ENCODE data around the gene TIMM13.
A peak's percentile ranks its signal among the peaks of the same experiment; 100 is the strongest.
"Not testable (repeated sequence)": the region's sequence is repeated elsewhere in the genome, so short reads cannot be mapped to it uniquely, and the experiment has no call there.

TIMM13 gene

DNA sequence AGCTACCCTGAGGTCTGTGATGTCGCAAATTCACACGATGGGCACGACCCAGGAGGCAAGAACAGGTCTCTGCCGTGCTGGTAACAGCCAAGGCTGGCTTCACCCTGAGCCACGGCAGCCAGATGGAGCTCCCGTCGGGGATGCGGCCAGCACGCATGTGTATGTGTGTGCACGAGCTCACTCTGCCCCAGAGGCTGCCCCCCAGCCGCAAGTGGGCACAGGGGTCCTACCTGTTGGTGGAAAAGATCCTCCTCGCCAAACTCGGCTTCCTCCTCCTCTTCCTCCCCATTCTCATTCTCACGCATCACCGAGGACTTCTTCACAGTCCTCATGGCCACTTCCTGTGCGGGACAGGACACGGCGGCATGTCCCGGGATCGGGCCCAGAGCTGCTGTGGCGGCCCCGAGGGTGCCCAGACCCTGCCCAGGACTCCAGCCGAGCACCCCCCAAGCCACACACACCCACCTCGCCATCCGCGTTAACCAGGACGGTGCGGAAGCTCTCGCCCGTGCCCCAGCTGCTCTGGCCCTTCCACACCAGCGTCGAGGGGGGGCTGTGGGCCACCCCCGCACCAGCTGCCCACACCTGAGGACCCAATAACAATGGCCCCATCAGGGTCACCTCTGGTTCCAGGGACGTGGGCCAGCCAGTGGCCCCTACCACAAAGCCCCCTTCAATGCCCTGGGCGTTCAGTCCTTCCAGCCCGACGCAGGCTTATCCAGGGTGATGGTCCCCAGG, 4.1 kb upstream of the TIMM13 start:
- ATAC-seq, result no peak
- no peak for DNase-seq

DNA sequence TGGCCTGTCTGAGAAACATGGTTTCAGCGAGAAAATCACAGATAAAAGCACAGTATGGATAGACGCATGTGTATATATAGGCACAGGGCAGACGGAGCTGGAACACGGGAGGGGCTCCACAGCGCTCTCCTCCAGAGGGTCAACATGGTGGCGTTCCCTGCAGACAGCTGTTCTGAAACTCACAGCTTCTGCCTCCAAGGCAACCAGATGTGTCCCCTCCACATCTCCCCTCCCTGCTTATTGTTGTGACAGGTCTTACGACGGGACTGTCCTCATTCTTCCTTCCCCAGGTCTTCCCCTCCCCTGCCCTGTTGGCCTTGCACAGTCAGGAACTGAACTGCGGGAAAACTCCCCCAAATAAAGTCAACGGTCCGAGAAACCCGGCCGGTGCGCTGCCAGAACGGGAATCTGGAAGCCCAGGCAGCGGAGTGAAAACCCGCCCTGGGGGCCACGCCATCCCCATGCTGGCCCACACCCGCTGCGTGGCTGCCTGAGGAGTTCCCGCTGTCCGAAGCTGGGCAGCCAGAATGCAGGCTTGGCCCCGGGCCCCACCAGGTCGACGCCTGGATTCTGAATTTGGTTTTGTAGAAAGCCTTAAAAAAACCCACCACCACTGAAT, 2.6 kb upstream of the TIMM13 start:
- no peak for ATAC-seq
- no peak for DNase-seq

DNA sequence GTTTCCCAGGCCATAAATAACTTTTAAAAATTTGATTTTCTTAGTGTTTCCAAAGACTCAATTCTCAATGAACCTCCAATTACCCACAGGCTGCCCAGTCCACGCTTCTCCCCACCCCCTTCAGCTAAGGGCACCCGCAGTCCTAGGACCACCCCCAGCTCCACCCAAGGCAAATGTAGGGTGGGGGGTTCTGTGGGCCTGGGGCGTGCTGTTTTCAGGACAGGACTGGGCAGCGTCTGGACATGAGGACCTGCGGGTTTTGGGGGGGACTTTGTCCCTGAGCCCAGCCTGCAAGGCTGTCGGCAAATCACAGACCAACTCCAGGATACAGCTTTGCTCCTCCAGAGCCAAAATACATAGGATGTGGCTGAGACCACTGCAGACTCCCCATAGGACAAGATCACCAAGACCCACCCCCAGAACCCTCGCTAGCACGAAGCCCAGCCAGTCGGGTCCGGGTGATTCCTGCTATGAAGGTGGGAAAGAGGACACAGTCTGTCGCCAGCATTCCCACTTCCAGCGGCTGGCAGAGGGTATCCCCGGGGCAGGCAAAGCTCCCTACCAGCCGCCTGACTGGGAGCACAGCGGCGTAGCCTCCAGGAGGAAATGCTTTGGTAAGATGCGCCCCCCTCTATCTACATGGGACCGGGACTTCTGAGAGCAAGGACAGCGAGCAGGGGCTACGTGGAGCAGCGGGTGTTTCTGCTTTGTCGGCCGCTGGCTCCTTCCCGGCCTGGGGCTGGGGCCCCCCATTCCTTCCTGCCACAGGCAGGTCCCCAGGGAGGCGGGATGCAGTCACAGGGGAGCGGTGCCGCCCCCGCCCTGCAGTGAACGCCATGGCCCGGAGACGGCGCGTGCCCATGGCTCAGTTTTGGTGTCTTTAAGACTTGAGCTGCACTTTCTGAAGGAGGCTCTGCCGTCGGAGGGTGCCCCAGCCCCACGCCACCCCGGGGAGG, 1.6 kb upstream of the TIMM13 start:
- no peak for ATAC-seq
- DNase-seq, result no peak

DNA sequence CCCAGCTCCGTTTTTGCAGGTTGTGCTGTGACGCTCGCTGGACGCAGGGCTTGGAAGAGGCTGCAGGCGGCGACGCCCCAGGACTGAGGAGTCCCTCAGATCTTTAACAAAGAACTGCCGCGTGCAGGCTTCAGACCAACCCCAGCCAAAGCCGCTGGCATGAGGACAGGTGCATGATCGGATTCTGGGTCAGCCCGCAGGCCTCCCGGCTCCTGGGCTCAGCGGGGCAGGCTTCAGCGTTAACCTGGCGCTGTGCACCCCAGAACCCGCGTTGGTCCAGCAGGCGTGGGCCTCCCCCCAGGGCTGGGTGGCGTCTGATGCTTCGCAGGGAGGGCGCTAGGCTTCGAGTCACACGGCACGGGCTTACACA, 920 bp upstream of the TIMM13 start:
- ATAC-seq, result no peak
- DNase-seq, result no peak

DNA sequence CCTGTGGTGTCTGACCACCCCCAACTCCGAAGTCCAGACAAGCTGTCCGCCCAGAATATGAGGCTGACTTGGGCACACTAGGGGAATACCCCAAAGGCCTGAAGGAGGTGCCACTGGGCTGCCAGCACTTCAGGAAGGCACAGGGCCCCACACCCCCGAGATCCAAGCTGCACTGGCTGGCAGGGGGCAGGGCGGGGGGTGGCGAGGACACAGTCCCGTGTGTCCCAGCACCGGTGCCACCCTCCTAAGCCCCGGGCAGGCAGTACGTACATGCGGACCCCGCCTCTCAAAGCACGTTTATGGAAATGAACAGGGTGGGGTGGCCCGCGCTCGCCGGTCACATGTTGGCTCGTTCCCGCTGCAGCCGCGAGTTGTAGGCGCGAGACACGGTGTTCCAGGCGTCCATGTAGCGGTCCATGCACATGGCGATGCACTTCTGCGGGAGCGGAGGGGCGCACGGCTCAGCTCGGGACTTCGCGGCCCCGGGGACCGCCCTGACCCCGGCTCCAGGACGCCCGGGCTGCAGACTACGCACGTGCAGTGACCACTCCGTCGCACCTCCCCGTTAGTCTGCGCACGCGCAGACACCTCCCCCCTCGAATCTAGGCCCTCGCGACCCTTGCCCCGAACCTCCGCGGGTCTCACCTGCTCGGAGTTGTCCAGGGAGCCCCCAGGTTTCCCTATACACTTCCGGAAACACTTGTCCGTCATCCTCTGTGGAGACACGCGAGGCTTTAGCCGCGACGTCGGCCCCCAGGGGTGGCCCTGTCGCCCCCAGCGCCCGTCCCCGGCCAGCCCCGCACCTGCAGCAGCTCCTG, 566 bp downstream of the TIMM13 start:
- peak; percentile 61 for DNase-seq
- ATAC-seq, result peak; percentile 9

DNA sequence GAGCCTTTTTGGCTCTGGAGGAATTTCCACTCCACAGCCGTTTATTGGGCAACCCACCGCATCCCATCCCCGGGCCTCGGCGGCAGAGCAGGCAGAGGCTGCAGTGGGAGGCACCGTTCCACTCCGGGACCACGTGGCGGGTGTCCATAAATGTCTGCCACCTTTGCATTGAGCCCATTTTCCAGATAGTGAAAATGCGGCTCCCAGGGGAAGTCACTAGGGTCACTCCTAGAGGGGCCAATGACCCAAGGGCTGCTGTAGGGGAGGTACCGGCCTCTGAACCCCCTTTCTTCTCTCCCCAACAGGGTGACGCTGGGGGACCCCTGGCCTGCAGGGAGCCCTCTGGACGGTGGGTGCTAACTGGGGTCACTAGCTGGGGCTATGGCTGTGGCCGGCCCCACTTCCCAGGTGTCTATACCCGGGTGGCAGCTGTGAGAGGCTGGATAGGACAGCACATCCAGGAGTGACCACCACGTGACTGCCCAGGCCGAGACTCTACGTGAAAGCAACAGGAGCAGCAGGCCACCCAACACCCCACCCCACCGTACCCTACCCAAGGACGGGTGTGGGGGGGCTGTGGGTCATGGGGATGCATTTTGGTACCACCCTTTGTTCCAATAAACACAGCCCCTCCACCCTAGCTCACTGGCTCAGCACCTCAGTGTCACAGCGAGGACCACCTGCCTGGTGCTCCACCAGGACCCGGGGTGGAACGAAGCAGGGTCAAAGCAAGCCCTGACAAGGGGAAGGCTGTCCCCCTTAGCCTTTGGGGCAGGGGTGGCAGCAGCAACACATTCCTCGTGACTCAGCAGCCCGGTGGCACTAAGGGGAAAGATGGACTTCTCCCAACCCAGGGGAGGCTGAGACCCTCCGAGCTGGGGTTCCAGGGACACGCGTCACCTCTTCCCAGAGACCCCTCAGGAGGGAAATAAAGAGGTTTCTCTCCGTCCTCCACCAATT, 1.5 kb downstream of the TIMM13 start:
- no peak for DNase-seq
- ATAC-seq, result no peak

DNA sequence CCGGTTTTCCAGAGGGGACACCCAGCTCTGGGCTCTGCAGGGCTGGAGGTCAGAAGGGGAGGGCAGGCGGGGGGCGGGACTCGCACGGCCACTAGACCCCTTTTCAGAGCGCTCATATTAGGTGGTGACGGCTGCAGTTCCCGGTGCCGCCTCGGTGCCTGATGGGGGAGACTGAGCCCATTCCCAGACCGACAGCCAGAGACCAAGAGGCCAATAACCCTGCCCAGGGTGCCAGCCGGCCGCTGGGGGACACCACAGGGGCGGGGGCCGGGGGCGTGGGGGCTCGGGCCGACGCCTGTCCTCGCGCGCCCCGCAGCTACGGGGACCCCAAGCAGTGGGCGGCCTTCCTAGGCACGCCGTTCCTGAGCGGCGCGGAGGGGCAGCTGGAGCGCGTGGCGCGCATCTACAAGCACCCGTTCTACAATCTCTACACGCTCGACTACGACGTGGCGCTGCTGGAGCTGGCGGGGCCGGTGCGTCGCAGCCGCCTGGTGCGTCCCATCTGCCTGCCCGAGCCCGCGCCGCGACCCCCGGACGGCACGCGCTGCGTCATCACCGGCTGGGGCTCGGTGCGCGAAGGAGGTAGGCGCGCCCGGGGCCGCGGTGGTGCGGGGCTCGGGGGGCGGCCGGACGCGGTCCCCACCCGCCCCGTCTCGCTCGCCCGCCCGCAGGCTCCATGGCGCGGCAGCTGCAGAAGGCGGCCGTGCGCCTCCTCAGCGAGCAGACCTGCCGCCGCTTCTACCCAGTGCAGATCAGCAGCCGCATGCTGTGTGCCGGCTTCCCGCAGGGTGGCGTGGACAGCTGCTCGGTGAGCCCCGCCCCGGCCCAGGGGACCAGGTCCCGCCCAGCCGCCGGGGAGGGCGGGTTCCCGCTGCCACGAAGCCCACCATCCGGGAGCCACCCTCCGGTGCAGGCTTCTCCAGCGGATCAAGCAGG, 2.4 kb downstream of the TIMM13 start:
- ATAC-seq (no peak), DNase-seq (no peak)

DNA sequence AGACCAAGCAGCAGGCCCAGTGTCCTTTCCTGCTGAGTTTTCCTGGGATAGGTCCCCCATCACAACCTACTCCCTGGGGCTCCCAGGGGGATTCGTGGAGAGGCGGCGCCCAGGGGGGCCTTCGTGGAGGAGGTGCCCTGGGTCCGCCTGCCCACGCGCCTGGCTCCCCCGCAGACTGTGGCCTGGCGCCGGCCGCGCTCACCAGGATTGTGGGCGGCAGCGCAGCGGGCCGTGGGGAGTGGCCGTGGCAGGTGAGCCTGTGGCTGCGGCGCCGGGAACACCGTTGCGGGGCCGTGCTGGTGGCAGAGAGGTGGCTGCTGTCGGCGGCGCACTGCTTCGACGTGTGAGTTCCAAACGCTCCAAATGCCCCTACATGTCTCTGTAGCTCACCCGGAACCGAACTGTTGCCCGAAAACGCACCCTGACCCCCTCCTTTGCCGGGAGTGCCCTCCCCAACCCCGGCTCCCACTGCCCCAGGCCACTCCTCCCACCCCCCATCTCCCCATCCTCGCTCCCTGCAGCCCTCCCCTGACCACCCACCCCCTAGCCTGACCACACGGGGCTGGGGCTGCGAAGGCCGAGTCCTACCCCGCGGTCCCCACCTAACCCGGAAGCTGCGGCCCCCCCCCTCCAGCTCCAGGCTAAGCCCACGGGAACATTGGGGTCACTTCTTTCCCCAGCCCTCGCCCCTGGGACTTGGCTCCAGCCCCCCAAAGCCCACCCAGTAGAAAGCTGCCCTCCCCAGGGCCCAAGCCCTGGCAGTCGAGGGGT, 3.3 kb downstream of the TIMM13 start:
- no peak for DNase-seq
- ATAC-seq, result no peak

DNA sequence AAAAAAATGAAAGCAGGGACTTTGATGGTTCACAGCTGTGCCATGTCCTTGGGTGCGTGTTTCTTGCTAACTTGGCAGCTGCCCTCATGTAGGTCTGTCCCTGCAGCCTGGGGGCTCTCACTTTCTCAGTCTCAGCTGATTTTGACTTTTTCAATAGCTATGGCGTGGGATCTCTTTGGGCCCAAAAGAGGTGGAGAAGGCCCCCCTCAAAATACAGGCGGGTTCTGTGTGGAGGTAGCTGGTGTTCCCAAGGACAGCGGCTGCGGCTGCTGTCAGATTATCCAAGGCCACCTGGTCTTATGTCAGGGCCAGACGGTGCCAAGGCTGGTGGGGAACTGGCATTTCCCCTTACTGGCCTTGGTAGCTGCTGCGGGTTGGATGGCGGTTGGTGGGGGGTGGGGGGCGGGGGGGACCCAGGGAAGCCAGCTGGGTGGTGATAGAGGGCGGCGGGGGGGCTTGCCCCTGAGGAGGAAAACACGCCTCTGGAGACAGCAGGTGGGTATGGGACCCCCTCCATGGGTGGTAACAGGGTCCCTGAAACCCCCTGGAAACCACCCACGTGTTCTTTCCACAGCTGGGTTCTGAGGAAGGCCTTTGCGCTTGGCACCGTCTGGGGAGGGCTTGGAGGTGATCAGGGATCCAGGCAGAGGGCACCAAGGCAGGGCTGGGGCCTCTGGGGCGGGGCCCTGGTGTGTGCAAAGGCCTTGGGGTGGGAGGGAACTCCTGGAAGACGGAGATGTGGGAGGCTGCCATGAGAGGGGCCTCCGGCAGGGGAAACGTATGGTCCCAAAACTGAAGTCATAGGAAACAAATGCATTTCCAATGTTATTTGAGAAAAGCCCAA, 4.1 kb downstream of the TIMM13 start:
- ATAC-seq, result no peak
- no peak for DNase-seq

DNA sequence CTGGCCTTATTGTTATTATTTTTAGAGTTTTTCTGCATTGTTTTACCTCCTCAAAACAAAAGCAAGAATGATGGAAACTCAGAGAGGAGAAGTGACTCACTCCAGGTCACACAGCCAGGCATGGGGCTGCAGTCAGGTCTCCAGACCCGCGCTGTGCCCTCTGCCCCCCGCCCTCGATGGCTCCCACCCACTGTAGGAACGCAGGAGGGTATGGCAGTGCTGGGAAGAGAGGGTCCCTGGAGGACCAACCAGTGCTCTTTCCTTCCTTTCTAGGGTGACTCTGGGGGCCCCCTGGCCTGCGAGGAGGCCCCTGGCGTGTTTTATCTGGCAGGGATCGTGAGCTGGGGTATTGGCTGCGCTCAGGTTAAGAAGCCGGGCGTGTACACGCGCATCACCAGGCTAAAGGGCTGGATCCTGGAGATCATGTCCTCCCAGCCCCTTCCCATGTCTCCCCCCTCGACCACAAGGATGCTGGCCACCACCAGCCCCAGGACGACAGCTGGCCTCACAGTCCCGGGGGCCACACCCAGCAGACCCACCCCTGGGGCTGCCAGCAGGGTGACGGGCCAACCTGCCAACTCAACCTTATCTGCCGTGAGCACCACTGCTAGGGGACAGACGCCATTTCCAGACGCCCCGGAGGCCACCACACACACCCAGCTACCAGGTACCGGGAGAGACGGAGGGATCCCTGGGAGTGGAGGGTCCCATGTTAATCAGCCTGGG, 5.6 kb downstream of the TIMM13 start:
- ATAC-seq, result no peak
- DNase-seq, result no peak

DNA sequence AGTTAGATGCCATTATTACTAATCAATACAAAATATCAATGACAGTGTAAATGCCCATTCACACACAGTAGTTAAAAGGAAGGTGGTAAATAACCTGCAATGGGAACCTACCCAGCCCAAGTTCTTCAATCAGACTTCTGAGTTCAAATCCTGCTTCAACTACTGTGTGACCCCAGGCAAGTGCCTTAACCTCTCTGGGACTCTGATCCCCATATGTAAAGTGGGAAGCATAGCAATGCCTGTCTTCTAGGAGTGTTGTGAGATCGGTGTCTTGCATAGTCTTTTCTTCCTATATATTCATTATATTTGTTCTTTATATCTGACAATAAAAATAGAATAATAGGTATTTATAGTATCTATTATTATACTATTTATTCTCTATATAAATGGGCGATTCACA, 6.9 kb downstream of the TIMM13 start:
- ATAC-seq, result no peak
- DNase-seq, result no peak

DNA sequence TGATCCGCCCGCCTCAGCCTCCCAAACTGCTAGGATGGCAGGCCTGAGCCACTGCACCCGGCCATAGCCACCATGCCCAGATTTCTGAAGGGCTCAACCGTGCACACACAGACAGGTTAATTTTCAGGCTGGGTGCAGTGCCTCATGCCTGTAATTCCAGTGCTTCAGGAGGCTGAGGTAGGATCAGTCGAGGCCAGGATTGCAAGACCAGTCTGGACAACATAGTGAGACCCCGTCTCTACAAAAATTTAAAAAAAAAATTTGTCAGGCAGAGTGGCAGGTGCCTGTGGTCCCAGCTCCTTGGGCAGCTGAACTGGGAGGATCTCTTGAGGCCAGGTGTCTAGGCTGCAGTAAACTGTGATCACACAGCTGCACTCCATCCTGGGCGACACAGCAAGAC, 7.6 kb downstream of the TIMM13 start:
- DNase-seq (no peak), ATAC-seq (no peak)

DNA sequence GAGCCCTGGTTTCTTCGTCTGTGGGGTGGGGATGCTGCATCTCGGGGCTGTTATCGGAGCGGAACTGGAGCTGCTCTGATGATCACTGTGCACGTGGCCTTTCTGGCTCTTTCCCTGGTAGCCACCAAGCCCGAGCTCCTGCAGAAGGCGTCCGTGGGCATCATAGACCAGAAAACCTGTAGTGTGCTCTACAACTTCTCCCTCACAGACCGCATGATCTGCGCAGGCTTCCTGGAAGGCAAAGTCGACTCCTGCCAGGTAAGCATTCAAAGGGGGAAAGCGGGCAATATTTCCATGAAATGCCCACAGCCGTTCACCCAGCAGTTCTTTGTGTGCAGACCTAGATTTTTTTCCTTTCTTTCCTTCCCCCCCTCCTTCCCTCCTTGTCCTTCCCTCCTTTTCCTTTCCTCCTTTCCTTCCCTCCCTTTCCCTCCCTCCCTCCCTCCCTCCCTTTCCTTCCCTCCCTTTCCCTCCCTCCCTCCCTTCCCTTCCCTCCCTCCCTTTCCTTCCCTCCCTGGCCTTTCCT, 9.4 kb downstream of the TIMM13 start:
- DNase-seq (no peak), ATAC-seq (no peak)

DNA sequence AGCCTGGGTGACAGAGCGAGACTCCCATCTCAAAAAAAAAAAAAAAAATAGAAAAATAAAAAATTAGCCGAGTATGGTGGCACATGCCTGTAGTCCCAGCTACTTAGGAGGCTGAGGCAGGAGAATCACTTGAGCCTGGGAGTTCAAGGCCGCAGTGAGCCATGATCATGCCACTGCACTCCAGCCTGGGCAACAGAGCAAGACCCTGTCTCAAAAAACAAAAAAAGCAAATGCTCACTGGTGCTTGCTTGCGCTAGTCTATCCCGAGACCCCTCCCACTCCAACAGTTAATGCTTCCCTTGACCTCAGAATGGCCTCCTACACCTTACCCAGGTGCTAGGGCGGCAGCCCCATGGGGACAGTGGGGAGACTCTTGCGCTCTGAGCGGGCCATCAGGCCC, 9.9 kb downstream of the TIMM13 start:
- not testable (repeated sequence) for DNase-seq, ATAC-seq

DNA sequence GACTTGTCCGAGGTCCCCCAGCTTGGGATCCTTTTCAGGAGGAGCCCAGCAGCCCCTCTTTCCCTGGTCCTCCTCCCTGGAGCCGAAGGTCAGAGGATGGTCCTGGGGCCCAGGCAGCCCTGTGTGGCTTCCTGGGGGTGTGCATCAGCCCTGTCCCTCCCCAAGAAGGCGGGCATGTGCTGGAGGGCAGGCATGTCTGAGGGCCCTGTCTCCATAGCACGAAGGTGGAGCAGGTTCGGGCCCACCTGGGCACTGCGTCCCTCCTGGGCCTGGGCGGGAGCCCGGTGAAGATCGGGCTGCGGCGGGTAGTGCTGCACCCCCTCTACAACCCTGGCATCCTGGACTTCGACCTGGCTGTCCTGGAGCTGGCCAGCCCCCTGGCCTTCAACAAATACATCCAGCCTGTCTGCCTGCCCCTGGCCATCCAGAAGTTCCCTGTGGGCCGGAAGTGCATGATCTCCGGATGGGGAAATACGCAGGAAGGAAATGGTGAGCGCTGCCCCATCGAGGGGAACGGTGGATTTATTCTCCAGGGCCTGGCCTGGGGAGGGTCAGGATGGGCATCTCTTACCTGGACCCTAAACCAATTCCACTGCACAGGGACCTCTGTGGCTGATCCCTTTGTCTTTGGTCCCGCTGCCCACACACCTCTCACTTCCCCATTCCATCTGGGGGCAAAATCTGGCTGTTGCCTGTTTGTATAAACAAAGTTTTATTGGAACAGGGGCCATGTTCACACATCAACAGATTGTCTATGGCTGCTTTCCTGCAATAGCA, 10.9 kb downstream of the TIMM13 start:
- no peak for ATAC-seq
- no peak for DNase-seq

DNA sequence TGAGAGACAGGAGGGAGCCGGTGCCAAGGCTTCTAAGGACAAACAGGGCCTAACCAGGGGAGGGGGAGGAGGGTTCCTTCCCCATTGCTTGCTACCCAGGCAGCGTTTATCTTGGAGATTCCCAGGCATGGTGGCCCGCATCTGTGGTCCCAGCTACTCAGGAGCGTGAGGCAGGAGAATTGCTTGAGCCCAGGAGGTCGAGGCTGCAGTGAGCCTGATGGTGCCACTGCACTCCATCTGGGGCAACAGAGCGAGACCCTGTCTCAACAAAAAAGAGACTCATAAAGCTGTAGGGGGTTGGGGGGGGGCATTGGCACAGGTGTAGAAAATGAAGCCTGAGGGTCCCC, 11.4 kb downstream of the TIMM13 start:
- DNase-seq (no peak), ATAC-seq (no peak)
